ENCODE measurements around the gene UBE2L3. TPM values are rescaled to one million over a fixed set of nuclear protein-coding genes. Genes with fewer than 3 reads are reported as not detected.
A peak's percentile ranks its signal among the peaks of the same experiment; 100 is the strongest.

UBE2L3 gene
- 32.4 TPM for total RNA-seq

DNA sequence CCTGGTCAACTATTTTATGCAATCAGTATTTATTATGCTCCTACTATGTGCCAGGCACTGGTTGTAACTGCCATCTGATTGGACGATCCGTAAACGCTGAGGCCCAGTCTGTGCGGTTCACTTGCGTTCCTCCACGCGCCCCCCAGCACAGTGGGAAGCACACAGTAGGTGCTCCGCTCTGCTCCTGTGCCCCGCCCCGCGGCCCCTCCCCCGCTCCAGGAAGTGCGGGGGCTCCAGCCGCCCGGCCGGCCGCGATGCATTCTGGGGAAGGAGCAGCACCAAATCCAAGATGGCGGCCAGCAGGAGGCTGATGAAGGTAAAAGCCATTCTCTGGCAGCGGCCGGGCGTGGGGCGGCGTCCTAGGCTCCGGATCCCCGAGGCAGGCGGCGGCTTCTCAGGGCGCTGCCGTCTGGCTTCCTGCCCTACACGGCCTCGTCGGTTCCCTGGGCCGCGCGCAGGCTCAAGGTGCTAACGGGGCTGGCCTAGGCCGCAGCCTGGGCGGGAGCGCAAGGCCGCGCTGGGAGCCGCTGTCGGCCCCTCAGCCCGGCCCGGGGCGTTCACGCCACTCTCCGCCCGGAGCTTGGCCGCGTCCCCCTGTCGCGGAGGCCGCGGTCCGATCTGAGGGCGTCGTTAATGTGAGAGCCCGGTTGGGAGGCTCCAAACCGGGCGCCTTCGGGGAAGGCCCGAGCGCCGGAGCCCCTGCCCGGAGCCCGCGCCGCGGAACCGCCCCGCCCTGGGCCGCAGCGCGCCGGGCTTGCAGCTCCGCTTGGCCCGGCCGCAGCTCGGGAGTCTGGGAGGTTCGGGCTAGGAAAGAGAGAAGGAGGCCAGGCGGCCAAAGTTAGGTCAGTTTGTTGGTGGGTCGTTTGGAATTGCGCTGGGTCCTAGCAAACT lies at the start of gene UBE2L3:
Gene UBE2L3 (plus strand): TSS at position 259 of the 891 bp plus-strand sequence. CDS start 31 bp downstream, at position 290.

DNA sequence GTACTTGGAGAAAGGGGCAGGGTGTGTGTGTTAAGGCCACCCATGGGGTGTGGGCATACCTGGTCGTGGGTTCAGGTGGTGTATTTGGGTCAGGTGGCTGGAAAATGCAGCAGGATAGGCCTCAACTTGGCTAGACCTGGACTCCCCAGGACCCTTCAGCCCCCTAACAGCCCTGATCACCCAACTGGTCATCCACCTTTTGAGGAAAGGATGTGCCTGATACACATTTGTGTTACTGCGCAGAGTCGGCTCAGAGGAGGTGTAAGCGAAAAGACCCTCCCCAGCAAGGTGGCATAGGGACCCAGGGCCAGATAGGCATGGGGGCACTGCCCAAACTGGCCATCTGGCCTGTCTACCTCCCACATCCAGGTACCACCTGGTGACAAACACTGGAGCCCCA lies 16.2 kb upstream of the UBE2L3 start, which contains the start of gene RIMBP3C:
Gene RIMBP3C (minus strand): TSS at position 101 of the 400 bp plus-strand sequence. CDS start 485 bp downstream, outside the sequence.

DNA sequence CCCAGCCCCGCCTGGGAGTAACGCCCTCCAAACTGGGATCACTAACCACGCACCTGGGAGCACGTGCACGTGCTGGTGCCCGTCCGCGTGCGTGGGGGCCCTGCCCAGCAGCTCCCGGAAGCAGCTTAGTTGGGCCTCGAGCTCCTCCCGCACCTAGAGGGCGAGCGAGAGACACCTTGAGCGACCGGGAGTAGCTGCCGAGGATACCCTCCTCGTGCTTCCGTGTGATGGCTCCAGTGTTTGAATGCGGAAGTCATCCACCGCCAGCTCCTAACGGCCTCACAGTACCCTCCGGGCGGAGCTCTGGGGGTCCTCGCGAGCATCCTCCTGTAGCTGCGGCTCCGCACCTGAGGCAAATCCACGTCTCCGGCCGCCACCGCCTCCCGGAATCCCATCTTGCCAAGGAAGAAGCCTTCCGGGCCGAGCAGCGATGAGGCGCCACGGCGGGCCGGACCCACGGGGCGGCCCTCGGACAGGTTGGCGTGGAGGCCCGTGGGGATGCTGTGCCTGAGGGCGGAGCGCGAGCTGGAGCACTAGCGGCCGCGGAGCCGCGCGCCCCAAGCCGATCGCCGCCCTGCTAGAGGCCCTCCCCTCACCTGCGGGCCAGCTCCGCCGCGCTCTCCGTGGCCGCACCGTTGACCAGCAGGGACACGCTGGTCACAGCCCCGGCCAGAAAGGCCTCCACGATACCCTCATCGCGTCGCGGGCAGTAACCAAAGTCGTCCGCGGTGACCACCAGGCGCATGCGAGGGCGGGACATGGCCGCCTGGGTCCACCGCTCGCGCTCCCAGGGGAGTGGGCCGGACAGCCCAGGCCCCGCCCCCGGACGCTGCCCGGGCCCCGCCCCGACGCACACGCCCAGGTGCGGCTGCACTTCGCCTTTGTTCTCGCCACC lies 62.0 kb downstream of the UBE2L3 start, which contains the start of gene YDJC:
Gene YDJC (minus strand): TSS at position 768 of the 895 bp plus-strand sequence. CDS start 8 bp downstream, at position 760.

DNA sequence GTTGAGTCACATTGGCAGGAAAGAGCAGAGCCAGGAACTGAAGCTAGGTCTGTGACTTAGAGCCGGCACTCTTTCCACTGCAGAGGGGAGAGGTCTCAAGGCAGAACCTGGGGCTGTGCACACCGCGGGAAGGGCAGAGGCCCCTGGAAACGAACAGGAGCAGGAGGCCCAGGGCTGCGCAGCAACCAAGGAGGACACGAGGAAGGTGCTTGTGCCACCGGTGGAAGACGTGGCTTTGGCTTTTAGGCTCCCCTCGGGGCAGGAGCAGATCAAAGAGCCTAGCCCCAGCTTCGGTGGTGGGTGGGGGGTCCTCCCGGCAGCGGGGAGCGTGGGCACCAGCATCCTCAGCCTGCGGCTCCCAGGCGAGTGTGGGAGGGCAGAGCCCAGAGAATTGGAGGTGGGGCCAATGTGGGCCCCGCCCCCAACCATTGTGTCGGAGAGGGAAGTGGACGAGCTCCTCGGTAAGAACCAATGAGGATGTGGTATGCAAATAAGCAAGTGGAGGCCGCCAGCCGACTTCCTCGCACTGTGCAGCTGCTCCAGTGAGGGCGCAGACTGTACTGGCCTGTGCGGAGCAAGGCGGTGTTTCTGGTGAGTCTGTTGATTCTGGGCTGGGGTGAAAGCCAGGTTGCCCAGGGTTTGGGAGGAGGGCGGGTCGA lies 64.9 kb downstream of the UBE2L3 start, which contains the start of gene CCDC116:
Gene CCDC116 (plus strand): TSS at position 524 of the 659 bp plus-strand sequence. CDS start 422 bp downstream, outside the sequence.

DNA sequence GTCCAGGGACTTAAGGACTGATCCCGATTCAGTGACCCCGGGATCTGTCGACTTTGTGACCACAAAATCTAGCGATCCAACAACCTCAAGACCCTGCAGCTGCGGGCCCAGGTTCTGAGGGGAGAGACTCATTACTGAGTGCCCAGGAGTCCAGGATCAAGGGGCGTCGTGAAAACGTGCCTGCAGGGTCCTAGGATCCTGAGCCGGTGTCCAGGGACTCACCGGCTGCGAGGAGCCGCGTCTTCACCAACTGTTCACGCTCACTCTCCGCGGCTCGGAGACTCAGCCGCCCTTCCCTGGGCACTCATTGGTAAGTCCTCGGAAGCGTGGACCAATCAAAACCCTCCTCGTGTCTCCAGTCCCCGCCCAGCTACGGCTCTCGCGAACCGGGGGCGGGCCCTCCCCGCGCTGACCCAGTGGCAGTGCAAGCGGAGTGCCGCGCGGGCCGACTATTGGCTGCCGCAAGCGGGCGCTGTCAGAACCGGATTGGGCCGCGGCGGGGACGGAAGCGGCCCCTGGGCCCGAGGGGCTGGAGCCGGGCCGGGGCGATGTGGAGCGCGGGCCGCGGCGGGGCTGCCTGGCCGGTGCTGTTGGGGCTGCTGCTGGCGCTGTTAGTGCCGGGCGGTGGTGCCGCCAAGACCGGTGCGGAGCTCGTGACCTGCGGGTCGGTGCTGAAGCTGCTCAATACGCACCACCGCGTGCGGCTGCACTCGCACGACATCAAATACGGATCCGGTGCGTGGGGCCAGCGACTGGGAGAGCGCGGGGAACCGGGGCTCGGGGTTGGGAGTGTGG lies 74.5 kb downstream of the UBE2L3 start, which contains the start of gene SDF2L1:
Gene SDF2L1 (plus strand): TSS at position 514 of the 795 bp plus-strand sequence. CDS start 35 bp downstream, at position 549.

Small RNAs within 50 kb of the gene (small RNA-seq; reads per million reads assigned to genes)
- gene MIR301B (ENCODE audit: low replicate concordance) (5.1 reads per million, percentile 93 among the genes with 10 or more reads in this experiment), gene RF00492 (ENCODE audit: low replicate concordance) (not detected), gene RN7SKP221 (ENCODE audit: low replicate concordance) (not detected)

Other genes starting within 250 kb of the UBE2L3 start
- gene RIMBP3B, start 184.0 kb upstream of the UBE2L3 start, total RNA-seq = 0.12 TPM
- gene HIC2, start 150.3 kb upstream of the UBE2L3 start, total RNA-seq = 9.3 TPM
- gene TMEM191C, start 100.3 kb upstream of the UBE2L3 start, total RNA-seq = 1.5 TPM
- gene RIMBP3C, start 16.3 kb upstream of the UBE2L3 start, total RNA-seq = 0.82 TPM
- 12.7 TPM for gene YDJC, start 62.3 kb downstream of the UBE2L3 start, total RNA-seq
- 0.35 TPM for gene CCDC116, start 65.0 kb downstream of the UBE2L3 start, total RNA-seq
- gene SDF2L1, start 74.6 kb downstream of the UBE2L3 start, total RNA-seq = 19.2 TPM
- 37.7 TPM for gene PPIL2, start 98.3 kb downstream of the UBE2L3 start, total RNA-seq
- 20.6 TPM for gene YPEL1, start 168.1 kb downstream of the UBE2L3 start, total RNA-seq

All from metanephros (tissue), 2 donors.